ENCODE data around the gene PROSER2.

The PROSER2 gene

DNA sequence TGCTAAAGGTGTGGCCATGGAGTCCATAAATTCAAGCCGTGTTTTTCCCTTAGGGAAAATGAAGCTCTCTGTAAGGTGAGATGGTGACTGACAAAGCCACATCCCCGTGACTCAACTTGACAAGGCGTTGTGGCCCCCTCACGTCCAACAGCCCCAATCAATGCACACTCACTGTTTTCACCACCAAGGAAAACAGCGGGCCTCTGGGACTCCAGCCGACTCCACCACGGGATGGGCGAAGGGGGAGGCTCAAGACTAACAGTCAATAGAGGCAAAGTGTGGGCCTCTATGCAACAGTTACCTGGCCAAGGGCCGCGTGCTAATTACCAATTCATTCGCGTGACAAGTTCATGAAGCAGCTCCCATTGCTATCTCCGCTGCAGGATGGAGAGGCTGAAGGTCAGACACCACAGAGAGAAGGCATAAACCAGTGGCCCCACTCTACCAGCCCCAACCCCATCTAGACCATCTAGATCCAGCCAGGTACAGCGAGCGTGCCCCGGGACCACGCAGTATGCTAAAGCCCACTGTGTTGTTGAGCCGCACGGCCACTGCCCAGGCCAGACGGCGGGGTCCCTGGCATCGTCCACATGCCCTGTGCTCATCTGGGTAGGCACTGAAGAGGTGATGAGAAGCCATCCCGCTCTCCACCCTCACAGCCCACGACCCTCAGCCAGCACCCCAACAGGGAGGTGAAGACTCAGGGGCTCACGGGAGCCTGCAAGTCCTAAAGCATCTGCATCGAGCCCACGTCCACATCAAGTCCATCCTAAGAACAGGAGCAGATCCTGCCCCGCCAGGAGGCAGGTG lies 76.1 kb downstream of the PROSER2 start:
- TF ChIP-seq, protein P1, sequence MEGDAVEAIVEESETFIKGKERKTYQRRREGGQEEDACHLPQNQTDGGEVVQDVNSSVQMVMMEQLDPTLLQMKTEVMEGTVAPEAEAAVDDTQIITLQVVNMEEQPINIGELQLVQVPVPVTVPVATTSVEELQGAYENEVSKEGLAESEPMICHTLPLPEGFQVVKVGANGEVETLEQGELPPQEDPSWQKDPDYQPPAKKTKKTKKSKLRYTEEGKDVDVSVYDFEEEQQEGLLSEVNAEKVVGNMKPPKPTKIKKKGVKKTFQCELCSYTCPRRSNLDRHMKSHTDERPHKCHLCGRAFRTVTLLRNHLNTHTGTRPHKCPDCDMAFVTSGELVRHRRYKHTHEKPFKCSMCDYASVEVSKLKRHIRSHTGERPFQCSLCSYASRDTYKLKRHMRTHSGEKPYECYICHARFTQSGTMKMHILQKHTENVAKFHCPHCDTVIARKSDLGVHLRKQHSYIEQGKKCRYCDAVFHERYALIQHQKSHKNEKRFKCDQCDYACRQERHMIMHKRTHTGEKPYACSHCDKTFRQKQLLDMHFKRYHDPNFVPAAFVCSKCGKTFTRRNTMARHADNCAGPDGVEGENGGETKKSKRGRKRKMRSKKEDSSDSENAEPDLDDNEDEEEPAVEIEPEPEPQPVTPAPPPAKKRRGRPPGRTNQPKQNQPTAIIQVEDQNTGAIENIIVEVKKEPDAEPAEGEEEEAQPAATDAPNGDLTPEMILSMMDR (conservative IDR thresholded peaks at IDR 0.05; ENCODE audit: low read length) = no peak
- DNase-seq (ENCODE audit: low read depth) = no peak

DNA sequence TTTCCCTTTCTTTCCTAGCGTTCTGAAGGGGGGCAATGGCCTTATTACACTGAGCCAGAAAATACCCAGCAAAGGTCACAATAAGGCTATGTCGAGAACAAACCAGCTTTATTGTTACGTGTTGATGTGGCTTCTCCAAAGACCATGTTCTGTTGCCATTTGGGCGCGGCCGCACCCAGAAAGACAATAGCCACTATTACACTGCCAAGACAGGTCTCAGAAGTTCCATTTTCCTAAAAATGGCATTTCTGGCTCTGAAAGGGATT lies 77.8 kb downstream of the PROSER2 start:
- no peak overlapping the region for H3K4me3 ChIP-seq (ENCODE audit: low read length)
- TF ChIP-seq, protein P1 (conservative IDR thresholded peaks at IDR 0.05; ENCODE audit: low read length) = no peak
- no peak for DNase-seq (ENCODE audit: low read depth)

More for the DNA sequence above, 76.1 kb downstream of the PROSER2 start:
- no peak overlapping the region for H3K4me3 ChIP-seq (ENCODE audit: low read length)

DNA sequence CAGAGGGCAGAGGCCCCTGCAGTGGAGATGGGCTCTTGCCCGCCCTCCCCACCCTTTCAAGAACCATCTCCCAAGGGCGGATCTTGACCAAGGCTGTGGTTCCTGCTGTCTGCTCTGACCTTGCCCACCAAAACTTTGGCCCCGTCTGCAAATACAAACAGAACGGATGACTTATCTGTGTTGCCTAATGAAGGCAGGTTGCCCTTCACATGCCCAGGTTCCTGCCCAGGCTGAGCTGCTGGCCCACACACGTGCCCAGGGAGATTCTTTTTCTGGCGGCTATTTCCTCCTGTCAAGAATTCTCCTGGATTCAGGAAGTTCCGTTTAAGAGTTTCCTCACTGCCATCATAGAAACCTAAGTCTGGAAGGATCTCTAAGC lies 78.3 kb downstream of the PROSER2 start:
- TF ChIP-seq, protein P1 (conservative IDR thresholded peaks at IDR 0.05; ENCODE audit: low read length) = no peak
- no peak overlapping the region for H3K4me3 ChIP-seq (ENCODE audit: low read length)
- no peak for DNase-seq (ENCODE audit: low read depth)

DNA sequence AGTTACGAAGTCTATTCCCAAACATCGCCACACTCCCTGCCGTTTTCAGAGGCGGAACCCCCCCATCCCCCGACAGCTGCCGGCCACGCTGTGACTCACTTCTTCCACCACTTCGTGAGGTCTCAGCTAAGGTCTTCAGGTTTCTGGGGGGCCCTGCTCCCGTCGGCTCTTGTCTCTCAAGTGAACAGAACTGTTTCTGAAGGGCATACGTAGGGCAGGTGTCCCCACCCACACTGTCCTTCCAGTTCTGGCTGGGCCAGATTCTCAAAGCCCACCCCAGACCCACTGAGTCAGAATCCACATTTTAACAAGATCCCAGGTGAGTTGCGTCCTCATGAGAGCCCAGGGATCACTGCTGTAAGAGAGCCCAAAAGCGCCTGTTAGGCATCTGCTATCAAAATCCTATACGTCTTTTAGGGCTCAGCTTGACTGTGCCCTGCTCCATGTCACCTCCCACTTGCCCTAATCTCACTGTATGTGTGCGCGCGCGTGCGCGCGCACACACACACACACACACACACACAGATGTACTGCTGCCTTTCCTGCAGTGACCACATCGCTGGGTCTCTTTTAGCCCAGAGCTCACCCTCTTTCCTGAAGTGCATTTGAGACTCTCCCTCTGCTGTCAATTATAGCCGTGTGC lies 78.8 kb downstream of the PROSER2 start:
- DNase-seq (ENCODE audit: low read depth) = no peak

DNA sequence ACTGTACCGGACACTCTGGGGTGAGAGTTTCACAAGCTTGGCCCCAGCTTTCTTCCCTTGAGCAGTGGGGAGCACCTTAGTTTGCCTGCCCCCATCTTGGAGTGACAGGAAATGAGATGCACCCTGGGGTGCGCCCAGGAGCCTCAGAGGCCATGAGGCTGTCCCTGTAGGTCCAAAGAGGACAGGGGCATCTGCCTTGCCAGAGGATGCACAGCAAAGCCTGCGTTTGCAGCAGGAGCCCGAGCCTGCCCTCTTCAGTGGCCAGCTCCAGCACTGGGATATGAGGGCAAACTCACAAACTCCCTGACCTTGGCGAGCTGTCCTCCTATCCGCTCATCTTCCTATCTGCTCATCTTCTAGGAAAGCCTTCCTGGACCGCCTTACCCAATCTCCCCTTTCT lies 79.5 kb downstream of the PROSER2 start:
- no peak for DNase-seq (ENCODE audit: low read depth)
- no peak overlapping the region for H3K4me3 ChIP-seq (ENCODE audit: low read length)
- TF ChIP-seq, protein P1 (conservative IDR thresholded peaks at IDR 0.05; ENCODE audit: low read length) = no peak

More for the DNA sequence above, 78.8 kb downstream of the PROSER2 start:
- TF ChIP-seq, protein P1 (conservative IDR thresholded peaks at IDR 0.05; ENCODE audit: low read length) = no peak
- no peak overlapping the region for H3K4me3 ChIP-seq (ENCODE audit: low read length)

DNA sequence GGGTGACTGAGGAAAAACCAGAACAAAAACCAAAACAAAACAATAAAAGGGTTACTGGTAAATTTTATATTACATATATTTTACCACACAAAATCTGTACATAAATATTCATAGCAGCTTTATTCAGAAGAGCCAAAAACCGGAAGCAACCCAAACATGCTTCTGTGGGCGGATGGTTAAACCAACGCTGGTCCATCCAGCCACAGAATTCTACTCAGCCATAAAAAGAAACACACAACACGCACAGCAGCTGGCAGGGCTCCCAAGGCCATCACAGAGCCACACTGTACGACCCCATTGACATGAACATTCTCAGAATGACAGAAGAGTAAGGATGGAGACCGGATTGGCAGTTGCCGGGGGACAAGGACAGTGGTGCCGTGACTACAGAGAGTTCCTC lies 83.6 kb downstream of the PROSER2 start:
- no peak overlapping the region for H3K4me3 ChIP-seq (ENCODE audit: low read length)
- DNase-seq (ENCODE audit: low read depth) = no peak
- TF ChIP-seq, protein P1 (conservative IDR thresholded peaks at IDR 0.05; ENCODE audit: low read length) = no peak

DNA sequence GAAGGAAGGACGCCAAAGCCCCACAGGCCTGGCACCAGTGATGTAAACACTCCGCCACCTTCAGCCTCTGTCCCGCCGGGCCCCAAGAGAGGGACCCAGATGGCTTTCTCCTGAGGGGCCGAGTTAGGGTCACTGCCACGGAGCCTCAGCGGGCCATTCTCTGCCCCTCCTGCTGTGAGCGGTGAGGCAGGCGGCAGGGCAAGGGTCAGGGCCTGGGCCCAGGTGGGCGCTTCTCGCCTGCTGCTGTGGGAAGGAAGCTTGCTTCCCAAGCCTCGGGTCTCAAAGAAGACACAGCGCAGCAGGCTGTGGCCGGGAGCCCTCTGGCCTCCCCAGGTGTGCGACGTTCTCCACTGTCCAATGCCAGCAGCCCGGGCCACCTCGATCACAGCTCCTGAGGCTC lies 84.8 kb downstream of the PROSER2 start:
- DNase-seq (ENCODE audit: low read depth) = no peak
- TF ChIP-seq, protein P1 (conservative IDR thresholded peaks at IDR 0.05; ENCODE audit: low read length) = no peak
- no peak overlapping the region for H3K4me3 ChIP-seq (ENCODE audit: low read length)

All from AG10803 (cell line).